Stimulated activated CD8-positive, alpha-beta memory T cell treated with anti-CD3 and anti-CD28 coated beads, Interleukin-12 subunit alpha, Interleukin-12 subunit beta, amount 100 ng/mL, for 4 hours (primary cell): Measurements from ENCODE around the gene BTBD1.
"Not testable (repeated sequence)": the region's sequence is repeated elsewhere in the genome, so short reads cannot be mapped to it uniquely, and the experiment has no call there.

Experiments used
- DNase-seq: peaks from one replicate; pipeline ENCODE4 v3.0.0-alpha.2; 2020; ENCODE audit warnings: low read depth

BTBD1 gene

GRCh38 chr15:83057696-83058376 is 9.2 kb downstream of the BTBD1 start:
- DNase-seq = no peak

GRCh38 chr15:83057002-83057401 is 10.1 kb downstream of the BTBD1 start:
- DNase-seq = no peak

DNA sequence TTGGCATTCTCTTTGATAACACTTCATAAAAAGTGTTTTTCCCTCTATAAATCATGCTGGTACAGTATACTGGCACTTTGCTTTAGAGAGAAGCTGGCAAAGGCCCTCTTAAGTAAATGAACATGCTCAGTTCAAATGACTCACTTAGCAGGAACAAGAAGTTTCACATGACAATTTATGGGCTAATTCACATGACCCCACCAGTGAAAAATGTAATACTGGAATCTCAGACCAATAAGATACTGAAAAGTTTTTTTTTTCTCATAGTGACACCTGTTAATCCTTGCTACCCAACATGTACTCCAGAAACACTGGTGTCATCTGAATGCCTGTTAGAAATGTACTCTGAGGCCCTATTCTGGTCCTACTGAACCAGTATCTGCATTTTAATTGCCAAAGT is 13.9 kb downstream of the BTBD1 start:
- DNase-seq = no peak

DNA sequence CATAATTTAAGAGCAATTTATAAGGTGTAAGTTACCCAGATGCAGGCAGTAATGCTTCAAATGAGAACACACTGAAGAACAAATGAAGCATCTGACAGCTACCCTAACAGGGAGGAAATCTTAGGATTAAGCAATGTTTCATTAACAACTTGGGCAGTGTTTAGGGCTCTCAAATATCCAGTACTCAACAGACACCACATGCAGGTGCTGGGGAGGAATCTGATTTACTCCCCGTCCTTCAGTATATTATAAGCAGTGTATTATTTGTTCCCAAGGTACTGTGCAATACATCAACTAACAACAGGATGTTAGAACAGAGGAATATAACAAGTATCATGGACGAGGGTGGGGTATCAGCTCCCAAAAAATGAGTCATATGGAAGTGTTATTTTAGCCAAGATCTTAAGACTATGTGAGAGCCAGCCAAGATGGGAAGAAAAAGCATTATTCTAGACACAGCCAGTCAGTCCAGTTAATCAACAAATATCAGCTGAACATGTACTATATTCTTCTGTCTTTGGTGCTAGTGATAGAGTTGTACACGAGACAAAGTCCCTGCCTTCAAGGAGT is 20.4 kb downstream of the BTBD1 start:
- no peak for DNase-seq

DNA sequence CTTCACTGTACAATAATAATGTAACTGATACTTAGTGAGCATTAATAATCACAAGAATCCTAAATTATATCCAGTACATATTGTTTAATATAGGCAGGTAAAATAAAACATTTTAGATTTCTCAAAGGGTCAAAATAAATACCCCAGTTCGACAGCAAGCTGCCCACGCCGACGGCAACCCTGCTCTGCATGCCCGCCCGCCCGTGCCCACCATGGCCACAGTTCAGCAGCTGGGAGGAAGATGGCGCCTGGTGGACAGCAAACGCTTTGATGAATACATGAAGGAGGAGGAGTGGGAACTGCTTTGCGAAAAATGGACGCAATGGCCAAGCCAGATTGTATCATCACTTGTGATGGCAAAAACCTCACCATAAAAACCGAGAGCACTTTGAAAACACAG is 22.9 kb downstream of the BTBD1 start:
- DNase-seq = no peak

DNA sequence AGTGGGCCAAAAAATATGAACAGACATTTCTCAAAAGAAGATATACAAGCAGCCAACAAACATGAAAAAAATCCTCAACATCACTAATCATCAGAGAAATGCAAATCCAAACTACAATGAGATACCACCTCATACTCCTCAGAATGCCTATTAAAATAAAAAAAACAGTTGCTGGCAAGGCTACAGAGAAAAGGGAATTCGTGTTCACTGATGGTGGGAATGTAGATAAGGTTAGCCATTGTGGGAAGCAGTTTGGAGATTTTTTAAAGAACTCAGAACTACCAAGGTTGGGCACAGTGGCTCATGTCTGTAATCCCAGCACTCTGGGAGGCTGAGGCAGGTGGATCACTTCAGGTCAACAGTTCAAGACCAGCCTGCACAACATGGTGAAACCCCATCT is 27.8 kb downstream of the BTBD1 start:
- DNase-seq = no peak

DNA sequence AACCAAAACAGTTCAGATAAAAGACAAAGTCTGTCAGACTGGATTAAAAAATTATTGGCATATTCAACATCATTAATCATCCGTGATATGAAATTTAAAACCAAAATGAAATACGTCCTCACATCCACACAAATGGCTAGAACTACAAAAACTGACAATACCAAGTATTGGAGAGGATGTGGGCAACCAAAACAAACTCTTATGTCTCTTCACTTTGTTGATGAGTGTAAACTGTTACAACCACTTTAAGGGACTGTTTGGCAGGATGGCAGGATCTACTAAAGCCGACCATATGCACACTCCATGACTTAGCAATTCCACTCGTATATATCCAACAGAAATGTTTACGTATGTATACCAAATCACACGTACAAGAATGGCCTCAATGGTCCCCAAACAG is 30.8 kb downstream of the BTBD1 start:
- no peak for DNase-seq

GRCh38 chr15:83031234-83031633 is 35.8 kb downstream of the BTBD1 start:
- DNase-seq = not testable (repeated sequence)

GRCh38 chr15:83030021-83030420 is 37.0 kb downstream of the BTBD1 start:
- DNase-seq = no peak

DNA sequence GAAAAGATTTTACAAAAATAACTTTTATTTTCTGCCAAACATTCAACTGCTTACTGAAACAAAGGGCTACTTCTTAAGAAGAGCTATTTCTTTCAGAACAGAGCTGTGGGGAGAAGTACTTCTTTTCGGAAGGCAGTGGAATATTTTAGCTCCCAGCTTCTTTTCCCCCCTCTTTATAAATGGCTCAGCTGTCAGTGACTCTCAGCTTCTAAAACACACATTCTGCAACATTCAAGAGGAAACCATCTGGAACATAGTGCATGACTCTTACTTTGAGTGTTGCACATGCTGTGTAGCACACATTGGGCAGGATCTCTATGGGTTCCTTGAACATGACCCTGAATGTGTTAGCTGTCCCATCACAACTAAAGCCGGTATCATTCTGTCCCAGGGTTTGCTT is 48.6 kb downstream of the BTBD1 start:
- no peak for DNase-seq

DNA sequence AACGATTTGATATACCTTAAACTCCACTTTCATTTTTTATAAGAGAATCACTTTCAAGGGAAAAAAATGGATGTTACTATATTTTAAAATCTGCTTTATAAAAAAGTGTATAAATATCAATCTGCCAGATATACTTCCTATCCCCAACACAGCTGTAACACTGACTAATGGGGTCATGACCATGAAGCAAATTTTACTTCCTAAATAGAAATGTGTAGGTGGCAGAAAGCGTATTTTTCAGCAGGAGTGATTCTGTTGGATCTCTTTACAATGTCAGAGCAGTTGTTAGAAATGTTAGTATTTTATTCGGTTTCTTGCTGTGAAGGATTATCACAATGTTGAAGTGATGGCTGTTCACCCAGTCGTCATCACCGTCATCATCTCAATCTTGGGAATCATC is 50.1 kb downstream of the BTBD1 start:
- no peak for DNase-seq

DNA sequence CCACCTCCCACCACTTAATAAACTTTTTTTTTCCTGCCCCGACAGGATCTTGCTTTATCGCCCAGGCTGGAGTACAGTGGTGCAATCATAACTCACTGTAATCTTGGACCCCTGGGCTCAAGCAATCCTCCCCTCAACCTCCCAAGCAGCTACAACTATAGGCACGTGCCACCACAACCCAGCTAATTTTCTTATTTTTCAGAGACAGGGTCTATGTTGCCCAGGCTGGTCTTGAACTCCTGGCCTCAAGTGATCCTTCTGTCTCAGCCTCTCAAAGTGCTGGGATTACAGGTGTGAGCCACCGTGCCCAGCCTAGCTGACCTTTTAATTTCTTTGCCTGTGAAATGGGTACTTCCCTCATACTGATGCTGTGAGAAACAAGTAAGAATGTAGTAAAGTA is 51.7 kb downstream of the BTBD1 start:
- no peak for DNase-seq

DNA sequence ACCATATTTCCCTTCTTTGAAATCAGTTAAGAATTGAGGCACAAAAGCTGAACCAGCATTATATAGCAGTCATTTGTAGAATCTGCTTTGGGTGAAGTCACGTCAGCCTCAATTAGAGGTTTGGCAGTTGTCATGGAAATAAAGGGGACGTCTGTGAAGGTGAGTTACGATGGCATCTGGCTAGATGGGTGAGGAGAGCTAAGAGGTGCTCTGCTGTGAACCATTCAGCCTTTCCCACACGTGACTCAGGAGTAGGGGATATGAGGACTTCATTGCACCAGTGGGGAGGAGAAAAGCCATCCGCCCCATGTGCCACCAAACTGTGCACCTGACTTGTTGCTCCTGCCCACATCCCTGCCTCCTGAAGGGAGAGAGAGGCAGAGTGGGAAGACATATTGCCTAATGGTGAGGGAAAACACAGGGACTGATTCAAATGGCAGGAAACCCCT is 52.8 kb downstream of the BTBD1 start:
- no peak for DNase-seq

- DNase-seq = no peak
These were observed 54.4 kb downstream of the BTBD1 start for GRCh38 chr15:83012636-83013035.

DNA sequence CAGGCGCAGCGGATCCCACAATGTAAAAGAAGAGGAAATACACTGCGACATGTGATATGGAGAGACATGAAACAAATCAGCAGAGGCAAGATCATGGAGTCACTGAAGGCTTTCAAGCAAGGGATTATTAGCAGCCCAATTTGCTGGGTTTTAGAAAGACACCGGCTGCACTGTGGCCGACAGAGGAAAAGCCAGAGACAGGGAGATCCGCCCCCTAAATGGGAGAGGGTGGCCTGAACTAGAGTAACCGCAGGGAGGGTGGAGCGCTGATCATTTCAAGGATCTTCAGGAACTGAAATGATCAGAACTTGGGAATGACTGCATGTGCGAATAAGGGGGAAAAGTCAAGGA is 55.0 kb downstream of the BTBD1 start:
- no peak for DNase-seq

DNA sequence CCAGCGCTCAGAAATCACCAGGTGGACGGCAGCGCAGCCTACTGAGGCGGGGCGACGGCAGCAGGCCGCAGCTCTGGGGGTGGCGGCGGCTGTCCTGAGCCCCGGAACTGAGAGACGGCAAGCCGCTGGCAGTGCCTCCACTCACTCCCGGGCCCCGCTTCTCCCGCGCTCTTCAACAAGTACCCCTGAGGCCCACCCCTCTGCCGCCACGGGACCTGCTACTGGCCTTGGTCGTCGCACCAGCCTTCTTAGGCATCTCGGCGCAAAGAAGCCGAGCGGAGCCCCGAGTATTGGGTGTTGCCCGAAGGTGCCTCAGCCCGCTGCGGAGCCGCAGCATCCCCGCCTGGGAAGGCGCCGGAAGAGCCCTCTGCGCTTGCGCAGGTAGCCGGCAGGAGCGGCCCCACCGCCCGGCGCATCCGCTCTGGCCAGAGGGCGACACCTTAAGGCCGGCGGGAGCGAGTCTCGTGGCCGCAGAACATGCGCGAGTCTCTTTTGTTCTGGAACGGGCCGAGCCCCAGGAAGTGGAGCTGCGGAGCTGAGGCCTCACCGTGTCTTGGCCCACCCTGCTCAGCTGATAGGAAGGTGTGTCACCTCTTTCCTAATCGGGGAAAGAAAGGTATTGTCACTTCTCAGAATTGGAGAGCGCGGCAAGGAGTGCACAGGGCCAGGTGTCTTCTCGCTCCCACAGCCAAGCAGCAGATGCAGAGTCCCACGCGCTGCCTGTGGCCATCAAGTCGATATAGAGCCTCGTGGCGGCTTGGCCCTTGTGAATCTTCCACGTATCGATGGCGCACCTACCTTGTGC is 55.6 kb downstream of the BTBD1 start, which contains the start of gene C15orf40:
Gene C15orf40, minus strand, starts transcription at position 369 of the 805 bp plus-strand sequence. Its CDS starts 32 bp downstream, at position 337.
- peak; percentile 78 for DNase-seq

DNA sequence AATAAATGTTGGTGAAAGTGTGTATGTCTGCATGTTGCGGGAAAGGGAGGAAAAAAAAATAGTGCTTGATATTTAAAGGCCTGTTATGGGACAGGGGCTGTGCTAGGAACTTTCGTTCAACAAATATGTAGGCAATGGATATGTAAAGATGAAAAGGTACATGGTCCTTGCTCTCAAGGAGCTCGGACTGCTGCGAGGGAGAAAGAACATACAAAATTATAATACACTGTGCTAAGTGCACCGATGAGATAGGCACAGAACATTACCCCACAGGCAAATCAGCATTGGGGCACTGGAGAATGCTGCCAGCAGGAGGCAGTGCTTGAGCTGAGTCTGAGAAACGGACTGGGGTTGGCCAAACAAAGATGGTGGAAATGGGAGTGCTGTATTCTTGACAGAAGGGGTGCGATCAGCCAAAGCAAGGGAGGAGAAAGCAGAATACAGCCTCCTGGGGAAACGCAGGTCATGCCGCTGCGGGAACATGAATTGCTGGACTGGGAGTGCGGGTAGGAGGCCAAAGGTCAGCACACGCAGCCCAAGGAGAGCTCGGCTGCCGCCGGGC is 56.3 kb downstream of the BTBD1 start:
- peak; percentile 55 for DNase-seq

GRCh38 chr15:83000672-83001031 is 66.4 kb downstream of the BTBD1 start:
- not testable (repeated sequence) for DNase-seq

- DNase-seq = no peak
These were observed 67.0 kb downstream of the BTBD1 start for GRCh38 chr15:82999905-83000671.

GRCh38 chr15:82999426-82999825 is 67.6 kb downstream of the BTBD1 start:
- DNase-seq = no peak

DNA sequence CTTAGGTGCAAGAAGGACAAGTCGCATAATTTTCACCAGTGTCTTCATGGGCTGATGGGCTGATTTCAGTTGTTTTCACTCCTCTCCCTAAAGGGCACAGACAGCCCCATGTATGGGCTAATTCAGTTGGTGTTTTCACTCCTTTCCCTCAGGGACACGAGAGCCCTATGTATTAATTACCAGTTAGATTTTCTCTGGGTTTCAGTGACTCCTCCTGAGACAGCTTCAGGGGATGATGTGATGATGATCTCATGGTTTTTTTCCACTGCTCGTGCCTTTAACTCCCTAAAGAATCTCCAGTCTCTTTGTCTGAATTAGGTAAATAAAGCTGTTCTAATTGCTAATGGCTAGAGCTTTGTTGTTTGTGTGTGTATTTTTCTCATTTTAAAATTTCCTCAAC is 71.1 kb downstream of the BTBD1 start:
- DNase-seq = no peak

DNA sequence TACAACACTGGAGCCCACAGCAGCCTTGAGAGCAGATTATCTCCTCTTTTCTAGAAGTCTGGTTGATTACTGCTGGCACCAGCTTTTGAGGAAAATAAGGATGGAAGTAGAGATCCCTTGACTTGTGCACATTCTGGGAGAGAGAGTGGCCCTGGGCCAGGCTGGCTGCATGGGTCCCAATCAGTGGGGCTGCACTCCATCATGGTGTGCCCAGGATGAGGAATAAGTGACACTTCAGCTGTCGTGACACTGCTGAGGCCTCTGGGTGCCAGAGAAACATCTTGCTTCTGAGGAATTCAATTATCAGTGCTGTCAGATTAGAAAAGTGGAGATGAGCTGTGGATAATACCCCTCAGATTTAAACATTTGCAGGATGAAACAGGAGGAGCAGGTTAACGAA is 72.0 kb downstream of the BTBD1 start:
- no peak for DNase-seq
